GM23338 (cell line): Measurements from ENCODE around the gene SIL1. TPM values are rescaled to one million over a fixed set of nuclear protein-coding genes. Genes with fewer than 3 reads are reported as not detected.
"Not testable (repeated sequence)": the region's sequence is repeated elsewhere in the genome, so short reads cannot be mapped to it uniquely, and the experiment has no call there.

Source experiments
- ATAC-seq: fragments of 200-7000 bp; cut with Tn5 transposase; 3 replicates; pipeline ENCODE4 v1.9.1; 2020
- DNase-seq: peaks from one replicate; pipeline ENCODE4 v3.0.0-alpha.2; 2015; ENCODE audit warnings: low spot score
- H2AFZ ChIP-seq: fragments of 200-600 bp; sonication (generic); 2 replicates; pipeline ENCODE4 v1.8.0; 2016; ENCODE audit warnings: antibody characterized with exemption, mild to moderate bottlenecking, moderate library complexity
- H3F3A ChIP-seq: fragments of 200-600 bp; sonication (generic); replicated peaks from 2 replicates; pipeline ENCODE4 v1.8.0; 2017; ENCODE audit warnings: antibody characterized with exemption, mixed run types, low read depth
- H3K27ac ChIP-seq: fragments of 200-600 bp; sonication (generic); 2 replicates; pipeline ENCODE4 v1.6.1; 2016; ENCODE audit warnings: low read depth
- H3K27me3 ChIP-seq: fragments of 200-600 bp; sonication (generic); 2 replicates; pipeline ENCODE4 v1.8.0; 2016; ENCODE audit warnings: mild to moderate bottlenecking, mixed run types, moderate library complexity; ENCODE audit not compliant: insufficient read depth
- H3K36me3 ChIP-seq: fragments of 200-600 bp; sonication (generic); 2 replicates; pipeline ENCODE4 v1.8.0; 2016; ENCODE audit warnings: mild to moderate bottlenecking; ENCODE audit not compliant: insufficient read depth
- H3K4me1 ChIP-seq: fragments of 200-600 bp; sonication (generic); 2 replicates; pipeline ENCODE4 v1.8.0; 2016; ENCODE audit warnings: mild to moderate bottlenecking, moderate library complexity; ENCODE audit not compliant: insufficient read depth
- H3K4me2 ChIP-seq: fragments of 200-600 bp; sonication (generic); 2 replicates; pipeline ENCODE4 v1.7.1; 2017; ENCODE audit warnings: mixed run types
- H3K4me3 ChIP-seq: fragments of 200-600 bp; sonication (generic); 2 replicates; pipeline ENCODE4 v1.6.1; 2016; ENCODE audit warnings: mixed run types
- H3K79me2 ChIP-seq: fragments of 200-600 bp; sonication (generic); replicated peaks from 2 replicates; pipeline ENCODE4 v1.8.0; 2017; ENCODE audit warnings: mild to moderate bottlenecking; ENCODE audit not compliant: insufficient read depth
- H3K9me2 ChIP-seq: fragments of 200-600 bp; sonication (generic); 2 replicates; pipeline ENCODE4 v1.8.0; 2017; ENCODE audit not compliant: insufficient read depth
- H4K20me1 ChIP-seq: fragments of 200-600 bp; sonication (generic); replicated peaks from 2 replicates; pipeline ENCODE4 v1.8.0; 2017; ENCODE audit warnings: mild to moderate bottlenecking; ENCODE audit not compliant: insufficient read depth
- H3K27ac Mint-ChIP-seq: 2 replicates; pipeline ENCODE4 v1.8.0; 2020; ENCODE audit warnings: inconsistent platforms, mild to moderate bottlenecking, moderate library complexity, mixed read lengths
- H3K27me3 Mint-ChIP-seq: 3 replicates; pipeline ENCODE4 v1.8.0; 2022; ENCODE audit warnings: low read depth, mild to moderate bottlenecking, moderate library complexity, mixed read lengths, inconsistent platforms; ENCODE audit not compliant: insufficient read depth, poor library complexity
- H3K36me3 Mint-ChIP-seq: 3 replicates; pipeline ENCODE4 v1.8.0; 2021; ENCODE audit warnings: low read depth, mild to moderate bottlenecking, inconsistent platforms, moderate library complexity, mixed read lengths
- H3K4me1 Mint-ChIP-seq: 3 replicates; pipeline ENCODE4 v1.8.0; 2020; ENCODE audit warnings: mild to moderate bottlenecking, inconsistent platforms, mixed read lengths
- H3K4me3 Mint-ChIP-seq: 3 replicates; pipeline ENCODE4 v1.8.0; 2021; ENCODE audit warnings: moderate library complexity, mild to moderate bottlenecking, inconsistent platforms, mixed read lengths
- H3K9me3 Mint-ChIP-seq: 3 replicates; pipeline ENCODE4 v1.8.0; 2020; ENCODE audit warnings: moderate library complexity, mild to moderate bottlenecking, inconsistent platforms, mixed read lengths
- CREB1 ChIP-seq: fragments of 250-450 bp; sonication (Bioruptor Pico); IDR thresholded peaks from 2 replicates; pipeline ENCODE4 v1.5.0; 2020; ENCODE audit warnings: low read depth, mild to moderate bottlenecking, moderate library complexity
- ETS1 ChIP-seq: IDR thresholded peaks from 2 replicates; pipeline ENCODE4 v1.6.1; 2016; ENCODE audit warnings: antibody characterized with exemption
- EZH2 ChIP-seq: fragments of 200-600 bp; sonication (generic); IDR thresholded peaks from one replicate; pipeline ENCODE4 v1.8.0; 2017; ENCODE audit warnings: antibody characterized with exemption, mild to moderate bottlenecking, low read depth; ENCODE audit not compliant: unreplicated experiment
- EZH2phosphoT487 ChIP-seq: fragments of 200-600 bp; sonication (generic); IDR thresholded peaks from one replicate; pipeline ENCODE4 v1.8.1; 2018; ENCODE audit warnings: antibody characterized with exemption; ENCODE audit not compliant: unreplicated experiment
- JUNB ChIP-seq: IDR thresholded peaks from one replicate; pipeline ENCODE4 v1.6.1; 2016; ENCODE audit warnings: antibody characterized with exemption; ENCODE audit not compliant: unreplicated experiment
- NANOG ChIP-seq: IDR thresholded peaks from 2 replicates; pipeline ENCODE4 v1.6.1; 2016; ENCODE audit warnings: antibody characterized with exemption, borderline replicate concordance
- POLR2AphosphoS5 ChIP-seq: IDR thresholded peaks from 2 replicates; pipeline ENCODE4 v1.6.1; 2016; ENCODE audit warnings: antibody characterized with exemption, low read depth
- REST ChIP-seq: IDR thresholded peaks from one replicate; pipeline ENCODE4 v1.6.1; 2018; ENCODE audit warnings: antibody characterized with exemption; ENCODE audit not compliant: unreplicated experiment
- STAT1 ChIP-seq: IDR thresholded peaks from one replicate; pipeline ENCODE4 v1.6.1; 2016; ENCODE audit warnings: antibody characterized with exemption; ENCODE audit not compliant: unreplicated experiment
- ZNF114 ChIP-seq: fragments of 250-450 bp; sonication (Bioruptor Pico); IDR thresholded peaks from 2 replicates; pipeline ENCODE4 v1.5.0; 2020; ENCODE audit warnings: mild to moderate bottlenecking, moderate library complexity
- ZNF331 ChIP-seq: fragments of 250-450 bp; sonication (Bioruptor Pico); IDR thresholded peaks from 2 replicates; pipeline ENCODE4 v1.5.0; 2020; ENCODE audit warnings: low read depth, mild to moderate bottlenecking, moderate library complexity
- ZNF462 ChIP-seq: fragments of 250-450 bp; sonication (Bioruptor Pico); IDR thresholded peaks from 2 replicates; pipeline ENCODE4 v1.5.0; 2020; ENCODE audit warnings: mild to moderate bottlenecking, moderate library complexity
- polyA plus RNA-seq: library from polyadenylated mRNA; unstranded; fragments of >200 nt; fragmentation: Nextera tagmentation; extraction: Ambion mirVana; gene quantifications from 2 replicates; pipeline ENCODE4 v1.2.1, GENCODE V29; 2016
- total RNA-seq: library from RNA; depleted of rRNA; stranded (reverse); fragments of >200 nt; shearing (Covaris generic); gene quantifications from 2 replicates; pipeline ENCODE4 v1.2.3, GENCODE V29; 2014

Gene SIL1
- total and polyA plus RNA-seq, 2 experiments from 2014 or later: 5.5 to 5.9 TPM

- H3K4me2 ChIP-seq, H3K4me3 Mint-ChIP-seq, H3K4me1 ChIP-seq, H3K9me2 ChIP-seq, H3K4me1 Mint-ChIP-seq, H2AFZ ChIP-seq, ATAC-seq, H3K4me3 ChIP-seq, H3K27ac Mint-ChIP-seq, H3K27me3 Mint-ChIP-seq, H4K20me1 ChIP-seq, H3K27ac ChIP-seq, H3F3A ChIP-seq, H3K27me3 ChIP-seq, H3K9me3 Mint-ChIP-seq, DNase-seq: not testable (repeated sequence)
- peaks cover 10% of the 10 kb centered on the region; the same call in 1 of the 2 replicates for H3K79me2 ChIP-seq
- peaks cover 26% of the 10 kb centered on the region for H3K36me3 Mint-ChIP-seq
- peaks cover 11% of the 10 kb centered on the region; the same call in 1 of the 2 replicates for H3K36me3 ChIP-seq
Observed at GRCh38 chr5:138921362-138921761, 276.8 kb downstream of the SIL1 start.

GRCh38 chr5:138920181-138920580, 278.0 kb downstream of the SIL1 start:
- Histone ChIP-seq H3K79me2 (peaks cover 10% of the 10 kb centered on the region; the same call in 1 of the 2 replicates), H2AFZ (no peak overlapping the region), H3K27me3 (no peaks in the 10 kb centered on the region), H3K36me3 (peaks cover 2% of the 10 kb centered on the region; the same call in 1 of the 2 replicates), H3K4me2 (no peak overlapping the region), H3K4me3 (no peak overlapping the region), H3K27ac (no peak overlapping the region), H4K20me1 (no peaks in the 10 kb centered on the region; the same call in 1 of the 2 replicates), H3F3A (no peaks in the 10 kb centered on the region), H3K4me1 (no peaks in the 10 kb centered on the region; the same call in 1 of the 2 replicates), H3K9me2 (no peaks in the 10 kb centered on the region)
- ATAC-seq (no peak), DNase-seq (no peak)
- Mint-ChIP-seq H3K4me3 (no peak overlapping the region), H3K27me3 (peaks cover 3% of the 10 kb centered on the region), H3K27ac (no peak overlapping the region), H3K9me3 (no peaks in the 10 kb centered on the region), H3K36me3 (peaks cover 23% of the 10 kb centered on the region), H3K4me1 (peaks cover 10% of the 10 kb centered on the region; the same call in 2 of the 3 replicates)
- TF ChIP-seq ZNF114 (no peak), ETS1 (no peak), NANOG (no peak), ZNF462 (CRISPR knock-in tag) (no peak), STAT1 (no peak), CREB1 (CRISPR knock-in tag) (no peak), EZH2phosphoT487 (no peak), ZNF331 (CRISPR knock-in tag) (no peak), EZH2 (no peak), JUNB (no peak), REST (no peak), POLR2AphosphoS5 (no peak)
